ENCODE results near the gene CNTNAP1.

Gene CNTNAP1

GRCh38 chr17:42675965-42676423 is 6.3 kb upstream of the CNTNAP1 start:
- TF ChIP-seq CTCF (IDR thresholded peaks at IDR 0.05; ENCODE audit: insufficient read depth, low read depth, low read length, missing control alignments) = no peak
- peak; percentile 32 for DNase-seq (ENCODE audit: low read depth)

GRCh38 chr17:42676424-42677011 is 5.8 kb upstream of the CNTNAP1 start, which contains the start of gene PLEKHH3:
TSS of gene PLEKHH3 (minus strand) at chr17:42676994. CDS start at chr17:42676563, 431 bp downstream.
- peak within 1 kb of the TSS; percentile 96 for H3K4me3 ChIP-seq (ENCODE audit: low read depth, low read length)
- no peak for TF ChIP-seq CTCF (IDR thresholded peaks at IDR 0.05; ENCODE audit: insufficient read depth, low read depth, low read length, missing control alignments)
- peak; percentile 43 for DNase-seq (ENCODE audit: low read depth)

More at GRCh38 chr17:42675965-42676423, 6.3 kb upstream of the CNTNAP1 start:
- peak overlapping the region; percentile 96 for H3K4me3 ChIP-seq (ENCODE audit: low read depth, low read length)

GRCh38 chr17:42677012-42677857 is 5.1 kb upstream of the CNTNAP1 start:
- DNase-seq (ENCODE audit: low read depth) = peak; percentile 100
- TF ChIP-seq CTCF (IDR thresholded peaks at IDR 0.05; ENCODE audit: insufficient read depth, low read depth, low read length, missing control alignments) = no peak
- peak overlapping the region; percentile 96 for H3K4me3 ChIP-seq (ENCODE audit: low read depth, low read length)

GRCh38 chr17:42677921-42678781 is 4.2 kb upstream of the CNTNAP1 start:
- H3K4me3 ChIP-seq (ENCODE audit: low read depth, low read length) = peak overlapping the region; percentile 83
- peak; percentile 97 for DNase-seq (ENCODE audit: low read depth)
- TF ChIP-seq CTCF (IDR thresholded peaks at IDR 0.05; ENCODE audit: insufficient read depth, low read depth, low read length, missing control alignments) = no peak

- H3K4me3 ChIP-seq (ENCODE audit: low read depth, low read length) = peak overlapping the region; percentile 83
- DNase-seq (ENCODE audit: low read depth) = peak; percentile 83
- no peak for TF ChIP-seq CTCF (IDR thresholded peaks at IDR 0.05; ENCODE audit: insufficient read depth, low read depth, low read length, missing control alignments)
These were observed 3.3 kb upstream of the CNTNAP1 start for GRCh38 chr17:42678951-42679491.

Measured in GM12865 (cell line).